ENCODE results near the gene KRTAP27-1.

- TF ChIP-seq CBX2 (IDR thresholded peaks at IDR 0.05; ENCODE audit: borderline replicate concordance, low read depth) (no peak), POLR2A (IDR thresholded peaks at IDR 0.05; ENCODE audit: low read length) (no peak), MAX (IDR thresholded peaks at IDR 0.05) (no peak), REST (IDR thresholded peaks at IDR 0.05) (no peak), NPAS2 (CRISPR knock-in tag; IDR thresholded peaks at IDR 0.05; ENCODE audit: borderline replicate concordance) (no peak), RNF2 (IDR thresholded peaks at IDR 0.05; ENCODE audit: borderline replicate concordance, low read depth) (no peak), PHF8 (IDR thresholded peaks at IDR 0.05; ENCODE audit: borderline replicate concordance, low read depth) (no peak), ZSCAN20 (CRISPR knock-in tag; IDR thresholded peaks at IDR 0.05) (no peak), ESRRA (IDR thresholded peaks at IDR 0.05; ENCODE audit: borderline replicate concordance, low read length) (no peak), RAD21 (conservative IDR thresholded peaks at IDR 0.05 in 1 of 2, IDR thresholded peaks at IDR 0.05 in 1 of 2) (no peak)
- TF ChIP-seq, protein P1, sequence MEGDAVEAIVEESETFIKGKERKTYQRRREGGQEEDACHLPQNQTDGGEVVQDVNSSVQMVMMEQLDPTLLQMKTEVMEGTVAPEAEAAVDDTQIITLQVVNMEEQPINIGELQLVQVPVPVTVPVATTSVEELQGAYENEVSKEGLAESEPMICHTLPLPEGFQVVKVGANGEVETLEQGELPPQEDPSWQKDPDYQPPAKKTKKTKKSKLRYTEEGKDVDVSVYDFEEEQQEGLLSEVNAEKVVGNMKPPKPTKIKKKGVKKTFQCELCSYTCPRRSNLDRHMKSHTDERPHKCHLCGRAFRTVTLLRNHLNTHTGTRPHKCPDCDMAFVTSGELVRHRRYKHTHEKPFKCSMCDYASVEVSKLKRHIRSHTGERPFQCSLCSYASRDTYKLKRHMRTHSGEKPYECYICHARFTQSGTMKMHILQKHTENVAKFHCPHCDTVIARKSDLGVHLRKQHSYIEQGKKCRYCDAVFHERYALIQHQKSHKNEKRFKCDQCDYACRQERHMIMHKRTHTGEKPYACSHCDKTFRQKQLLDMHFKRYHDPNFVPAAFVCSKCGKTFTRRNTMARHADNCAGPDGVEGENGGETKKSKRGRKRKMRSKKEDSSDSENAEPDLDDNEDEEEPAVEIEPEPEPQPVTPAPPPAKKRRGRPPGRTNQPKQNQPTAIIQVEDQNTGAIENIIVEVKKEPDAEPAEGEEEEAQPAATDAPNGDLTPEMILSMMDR (IDR thresholded peaks at IDR 0.05), result no peak
- TF ChIP-seq, protein P2, sequence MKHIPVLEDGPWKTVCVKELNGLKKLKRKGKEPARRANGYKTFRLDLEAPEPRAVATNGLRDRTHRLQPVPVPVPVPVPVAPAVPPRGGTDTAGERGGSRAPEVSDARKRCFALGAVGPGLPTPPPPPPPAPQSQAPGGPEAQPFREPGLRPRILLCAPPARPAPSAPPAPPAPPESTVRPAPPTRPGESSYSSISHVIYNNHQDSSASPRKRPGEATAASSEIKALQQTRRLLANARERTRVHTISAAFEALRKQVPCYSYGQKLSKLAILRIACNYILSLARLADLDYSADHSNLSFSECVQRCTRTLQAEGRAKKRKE (CRISPR knock-in tag; IDR thresholded peaks at IDR 0.05; ENCODE audit: low read depth), result no peak
Observed at GRCh38 chr21:30337276-30337744, at the start of gene KRTAP27-1.

All from A549 (cell line).